Ovary (tissue), 9 donors: Measurements from ENCODE around the gene COPS7B. TPM values are rescaled to one million over a fixed set of nuclear protein-coding genes. Genes with fewer than 3 reads are reported as not detected.

Source experiments
- DNase-seq, 5 donors: peaks; one replicate each; pipeline ENCODE4 v3.0.0-alpha.2; 2019 to 2020
- H3K27ac ChIP-seq, 2 donors: fragments of 200-600 bp; one replicate each; pipeline versions ENCODE4 v1.5.1 to v1.8.0; 2019 to 2022
- H3K27me3 ChIP-seq: fragments of 200-600 bp; one replicate; pipeline ENCODE4 v1.8.0; 2022
- H3K36me3 ChIP-seq: fragments of 200-600 bp; sonication (generic); one replicate; pipeline ENCODE4 v1.5.1; 2019
- H3K4me1 ChIP-seq: one replicate; pipeline ENCODE4 v1.8.1; 2013; ENCODE audit warnings: mild to moderate bottlenecking, moderate library complexity; ENCODE audit not compliant: insufficient read depth
- H3K4me3 ChIP-seq: fragments of 200-600 bp; sonication (generic); one replicate; pipeline ENCODE4 v1.5.1; 2017
- H3K9me3 ChIP-seq, 2 donors: fragments of 200-600 bp in 1 of 2; sonication (generic) in 1 of 2; one replicate each; pipeline versions ENCODE4 v1.5.1 to v1.8.1; 2013 to 2019; ENCODE audit warnings: mild to moderate bottlenecking in 1 of 2, moderate library complexity in 1 of 2
- EP300 ChIP-seq: sonication (generic); formaldehyde crosslinking; IDR thresholded peaks from one replicate; pipeline ENCODE4 v1.6.1; 2017; ENCODE audit warnings: antibody characterized with exemption
- POLR2A ChIP-seq: fragments of 450-650 bp; IDR thresholded peaks from one replicate; pipeline ENCODE4 v1.6.1; 2017; ENCODE audit warnings: antibody characterized with exemption, mild to moderate bottlenecking, moderate library complexity
- WGBS, 3 donors: extraction: QIAGEN DNeasy Blood & Tissue Kit in 1 of 3; methylation state at CpG; one replicate each; pipeline versions ENCODE4 v1.1.5 to v1.1.7; 2013 to 2017; 5-methylcytosine and 5-hydroxymethylcytosine counted together
- intact Hi-C, 4 donors: fragments of 100-400 bp; cut with DNase I; formaldehyde crosslinking; loops; one replicate each; pipeline versions ENCODE4 v1.11.0 to v1.15.1; 2022 to 2023
- polyA plus RNA-seq, 2 donors: library from polyadenylated mRNA; stranded (reverse); fragments of 200-250 nt in 1 of 2; fragments of 350-450 nt in 1 of 2; fragmentation: Illumina TruSeq in 1 of 2; extraction: RNeasy Lipid Tissue Mini Kit (QIAGEN cat#74804) in 1 of 2; gene quantifications; one replicate each; pipeline ENCODE4 v1.2.3, GENCODE V29; 2013 to 2014
- total RNA-seq, 7 donors: library from RNA; depleted of rRNA in 2 of 7; stranded (reverse); fragments of >200 nt in 2 of 7; fragmentation: NEBNext Ultra II Directional in 3 of 7; extraction: Animal tissue kit (Norgen Biotek cat#: 25700) in 3 of 7; gene quantifications; one replicate each; pipeline versions ENCODE4 v1.1.0 to v1.2.4, GENCODE V29; 2016 to 2023
- TF ChIP-seq, protein P1 (sequence below), 3 donors: fragments of 450-650 bp in 2 of 3; fragments of 200-600 bp in 1 of 3; IDR thresholded peaks; one replicate each; pipeline versions ENCODE4 v1.5.1 to v1.8.0; 2016 to 2022; ENCODE audit warnings: antibody characterized with exemption in 3 of 3, mild to moderate bottlenecking in 1 of 3
- donor health status: DM: no; HTN: no; CAD: no; lungs with moderate emphysema.
- donor health status: DM: no; HTN: no; CAD: no.
- donor health status: Bipolar disorder and iron deficiency.
- donor health status: DM: yes; HTN: yes; CAD: no.
- donor health status: DM: no; HTN: no; CAD: no.
- donor health status: DM: yes; HTN: yes; CAD: no.

The COPS7B gene
- total and polyA plus RNA-seq, 9 donors, result 16.9 to 30.8 (median 24.8) TPM

DNA sequence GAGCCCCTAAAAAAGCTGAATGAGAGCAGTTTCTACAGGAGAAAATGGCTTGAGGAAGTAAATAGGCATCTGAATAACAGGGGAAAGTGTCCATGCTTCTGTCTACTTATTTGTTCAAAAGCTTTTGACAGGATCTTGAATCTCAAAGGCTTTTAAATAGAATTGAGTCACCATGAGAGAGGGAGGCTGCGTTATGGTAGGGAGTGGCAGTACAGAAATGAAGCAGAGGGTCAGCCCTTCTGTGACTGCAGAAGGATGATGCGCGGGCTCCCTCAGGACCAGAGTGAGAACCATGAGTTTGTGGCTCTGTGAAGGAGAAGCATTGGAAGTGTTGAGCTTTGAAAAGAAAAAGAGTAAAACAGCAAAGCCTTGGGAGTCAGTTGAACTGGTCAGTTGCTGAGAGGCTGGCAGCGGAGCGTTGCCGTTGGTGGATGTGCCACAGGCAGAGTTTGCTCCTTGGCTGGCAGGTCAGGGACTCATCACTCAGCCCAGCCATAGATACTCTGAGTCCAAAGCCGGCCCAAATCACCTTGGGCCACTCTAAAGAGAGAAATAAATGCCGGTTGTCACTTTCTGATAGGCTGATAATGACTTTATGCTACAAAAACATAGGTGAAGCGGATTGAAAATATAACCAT is 17.4 kb downstream of the COPS7B start:
- no peak overlapping the region for H3K4me3 ChIP-seq
- TF ChIP-seq, protein P1, sequence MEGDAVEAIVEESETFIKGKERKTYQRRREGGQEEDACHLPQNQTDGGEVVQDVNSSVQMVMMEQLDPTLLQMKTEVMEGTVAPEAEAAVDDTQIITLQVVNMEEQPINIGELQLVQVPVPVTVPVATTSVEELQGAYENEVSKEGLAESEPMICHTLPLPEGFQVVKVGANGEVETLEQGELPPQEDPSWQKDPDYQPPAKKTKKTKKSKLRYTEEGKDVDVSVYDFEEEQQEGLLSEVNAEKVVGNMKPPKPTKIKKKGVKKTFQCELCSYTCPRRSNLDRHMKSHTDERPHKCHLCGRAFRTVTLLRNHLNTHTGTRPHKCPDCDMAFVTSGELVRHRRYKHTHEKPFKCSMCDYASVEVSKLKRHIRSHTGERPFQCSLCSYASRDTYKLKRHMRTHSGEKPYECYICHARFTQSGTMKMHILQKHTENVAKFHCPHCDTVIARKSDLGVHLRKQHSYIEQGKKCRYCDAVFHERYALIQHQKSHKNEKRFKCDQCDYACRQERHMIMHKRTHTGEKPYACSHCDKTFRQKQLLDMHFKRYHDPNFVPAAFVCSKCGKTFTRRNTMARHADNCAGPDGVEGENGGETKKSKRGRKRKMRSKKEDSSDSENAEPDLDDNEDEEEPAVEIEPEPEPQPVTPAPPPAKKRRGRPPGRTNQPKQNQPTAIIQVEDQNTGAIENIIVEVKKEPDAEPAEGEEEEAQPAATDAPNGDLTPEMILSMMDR (IDR thresholded peaks at IDR 0.05), result no peak
- TF ChIP-seq EP300 (no peak), POLR2A (no peak)
- H3K9me3 ChIP-seq, result no peaks in the 10 kb centered on the region
- peaks cover 2% of the 10 kb centered on the region for H3K36me3 ChIP-seq
- H3K27ac ChIP-seq, result no peak overlapping the region
- DNase-seq, result no peak
- intact Hi-C loops, result no loop called here
- no peaks in the 10 kb centered on the region for H3K4me1 ChIP-seq
- no peaks in the 10 kb centered on the region for H3K27me3 ChIP-seq
- WGBS, 3 donors, result 92 to 93% (median 92%) methylated on average over 9 of the region's 9 CpGs

DNA sequence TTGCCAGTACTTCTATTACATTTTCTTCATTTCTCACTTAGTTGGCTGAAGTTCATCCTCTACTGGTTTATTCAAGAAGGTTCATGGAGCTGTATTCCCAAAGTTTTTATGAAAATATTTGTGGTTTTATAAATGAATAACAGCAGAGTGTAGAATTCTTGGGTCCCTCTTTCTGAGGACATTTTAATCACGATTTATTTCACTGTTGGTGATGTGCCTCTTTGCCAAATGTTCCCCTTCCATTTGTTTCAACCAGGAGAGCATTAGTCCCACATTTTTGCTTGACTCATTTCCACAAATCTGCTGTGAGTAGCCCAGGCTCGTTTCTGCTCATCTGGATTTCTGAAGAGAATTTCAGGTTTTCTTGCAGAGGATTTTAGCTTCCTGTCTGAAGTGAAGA is 20.8 kb downstream of the COPS7B start:
- TF ChIP-seq EP300, result no peak
- WGBS, 3 donors, result 65 to 73% (median 72%) methylated on average over 2 of the region's 2 CpGs

DNA sequence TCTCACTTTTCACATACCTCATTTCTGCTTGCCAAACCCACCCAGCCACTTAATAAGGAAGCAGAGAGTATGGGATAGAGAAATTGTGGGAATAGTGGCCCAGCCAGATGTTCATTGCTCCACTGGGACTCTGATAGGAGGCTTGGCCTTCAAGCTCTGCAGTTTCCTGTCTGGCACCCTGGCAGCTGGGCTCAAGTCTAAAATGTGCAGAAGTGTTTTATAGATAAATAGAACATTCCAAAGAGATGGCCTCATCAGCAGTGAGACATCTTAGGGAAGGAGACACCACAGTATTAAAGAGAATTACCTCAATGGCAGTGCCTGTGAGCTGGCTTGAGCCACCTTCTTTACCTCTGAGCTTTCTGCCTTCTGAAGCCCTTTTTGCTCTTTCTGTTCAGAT is 24.7 kb downstream of the COPS7B start:
- intact Hi-C loops, result no loop called here
- no peaks in the 10 kb centered on the region for H3K27me3 ChIP-seq
- no peak for TF ChIP-seq POLR2A
- TF ChIP-seq, protein P1 (IDR thresholded peaks at IDR 0.05), result no peak
- TF ChIP-seq EP300, result no peak
- H3K4me1 ChIP-seq, result no peaks in the 10 kb centered on the region
- H3K27ac ChIP-seq, result no peak overlapping the region
- no peaks in the 10 kb centered on the region for H3K9me3 ChIP-seq
- peaks cover 2% of the 10 kb centered on the region for H3K36me3 ChIP-seq
- DNase-seq, result no peak
- H3K4me3 ChIP-seq, result no peak overlapping the region

More for the DNA sequence above, 20.8 kb downstream of the COPS7B start:
- no peak for DNase-seq
- Histone ChIP-seq H3K4me3 (no peak overlapping the region), H3K9me3 (no peaks in the 10 kb centered on the region), H3K4me1 (no peaks in the 10 kb centered on the region), H3K36me3 (peaks cover 2% of the 10 kb centered on the region), H3K27ac (no peak overlapping the region), H3K27me3 (no peaks in the 10 kb centered on the region)
- intact Hi-C loops, result no loop called here

DNA sequence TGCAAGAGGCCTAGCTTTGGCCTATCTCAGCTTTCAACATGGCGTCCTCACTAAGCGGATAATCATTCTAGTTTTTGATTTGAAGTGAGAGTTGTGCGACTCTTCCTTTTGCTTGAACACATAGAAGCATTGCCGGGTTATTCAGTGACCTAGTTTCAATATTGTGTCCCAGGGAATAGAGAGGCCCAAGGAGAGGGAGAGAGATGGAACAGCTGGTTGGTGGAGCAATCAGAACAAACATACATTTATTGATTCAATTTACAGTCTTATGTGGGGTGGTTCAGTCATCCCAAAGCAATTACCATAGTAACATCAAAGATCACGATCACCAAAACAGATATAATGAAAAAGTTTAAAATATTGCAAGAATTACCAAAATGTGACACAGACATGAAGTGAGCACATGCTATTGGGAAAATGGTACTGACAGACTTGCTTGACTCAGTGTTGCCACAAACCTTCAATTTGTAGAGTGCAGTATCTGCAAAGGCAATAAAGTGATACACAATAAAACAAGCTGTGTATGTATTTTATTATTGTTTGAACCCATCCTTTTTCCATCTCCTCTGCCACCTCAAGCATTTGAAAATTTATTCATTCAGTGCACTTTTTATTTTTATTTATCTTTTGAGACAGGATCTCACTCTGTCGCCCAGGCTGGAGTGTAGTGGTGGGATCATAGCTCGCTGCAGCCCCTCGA is 30.2 kb downstream of the COPS7B start:
- Histone ChIP-seq H3K36me3 (no peaks in the 10 kb centered on the region), H3K4me1 (no peaks in the 10 kb centered on the region), H3K4me3 (no peak overlapping the region), H3K9me3 (no peaks in the 10 kb centered on the region), H3K27me3 (no peaks in the 10 kb centered on the region), H3K27ac (no peak overlapping the region)
- intact Hi-C loops, result no loop called here
- no peak for TF ChIP-seq POLR2A
- no peak for TF ChIP-seq EP300
- TF ChIP-seq, protein P1 (IDR thresholded peaks at IDR 0.05), result no peak
- no peak for DNase-seq
- WGBS, 3 donors, result 86 to 98% (median 96%) methylated on average over 8 of the region's 8 CpGs

DNA sequence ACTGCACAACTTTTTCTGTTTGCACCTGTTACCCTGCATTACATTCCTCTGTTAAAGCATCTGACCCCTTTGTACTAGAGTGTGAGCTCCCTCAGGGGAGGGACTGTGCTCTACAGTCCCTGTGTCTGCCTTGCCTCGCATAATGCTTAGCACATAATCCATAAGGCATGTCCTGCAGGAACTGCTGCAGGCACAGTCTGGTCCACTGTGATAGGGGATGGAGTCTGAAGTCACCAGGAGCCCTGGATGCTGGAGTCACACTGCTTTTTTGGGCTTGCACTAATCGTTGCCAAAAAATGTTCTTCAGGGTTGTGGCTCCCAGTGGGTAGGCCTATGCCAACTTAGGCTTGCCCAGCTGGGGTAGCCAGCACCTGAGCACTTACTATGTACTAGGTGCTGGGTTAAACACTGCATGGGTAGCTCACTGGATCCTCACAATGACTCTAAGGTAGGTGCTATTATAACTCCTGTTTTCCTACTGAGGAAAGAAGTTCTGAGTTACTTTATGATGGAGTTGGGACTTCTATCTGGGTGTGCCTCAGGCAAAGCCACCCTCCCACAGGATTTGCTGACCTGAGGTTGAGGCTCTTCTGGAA is 33.3 kb downstream of the COPS7B start:
- Histone ChIP-seq H3K27me3 (no peaks in the 10 kb centered on the region), H3K4me1 (no peaks in the 10 kb centered on the region), H3K27ac (no peak overlapping the region), H3K36me3 (no peaks in the 10 kb centered on the region), H3K9me3 (no peaks in the 10 kb centered on the region), H3K4me3 (no peak overlapping the region)
- no peak for DNase-seq
- 72 to 76% (median 73%) methylated on average over 2 of the region's 2 CpGs for WGBS, 3 donors
- TF ChIP-seq POLR2A (no peak), EP300 (no peak)
- TF ChIP-seq, protein P1 (IDR thresholded peaks at IDR 0.05), result no peak
- intact Hi-C loops, result no loop called here
